Measurements from ENCODE around the gene CCDC74B.
"Not testable (repeated sequence)": the region's sequence is repeated elsewhere in the genome, so short reads cannot be mapped to it uniquely, and the experiment has no call there.

Gene CCDC74B

GRCh38 chr2:130152816-130153595 lies 8.1 kb upstream of the CCDC74B start:
- H3F3A ChIP-seq (ENCODE audit: insufficient read depth) = no peaks in the 10 kb centered on the region; the same call in 1 of the 2 replicates
- H3K79me2 ChIP-seq (ENCODE audit: insufficient read depth, low read length) = no peaks in the 10 kb centered on the region
- TF ChIP-seq EZH2phosphoT487 (conservative IDR thresholded peaks at IDR 0.05; ENCODE audit: low read length) = no peak
- TF ChIP-seq CTCF (IDR thresholded peaks at IDR 0.05; ENCODE audit: insufficient read depth, low read length, poor library complexity, severe bottlenecking) = no peak
- H2AFZ ChIP-seq (ENCODE audit: low read depth, low read length, severe bottlenecking) = no peak overlapping the region
- H3K9me3 ChIP-seq (ENCODE audit: insufficient read depth, low read length) = no peaks in the 10 kb centered on the region
- H3K36me3 ChIP-seq (ENCODE audit: low read length) = no peaks in the 10 kb centered on the region
- no peak overlapping the region for H3K4me3 ChIP-seq (ENCODE audit: insufficient read depth, low read length, poor library complexity, severe bottlenecking)
- no peak overlapping the region for H3K27ac ChIP-seq (ENCODE audit: low read depth, low read length)
- H3K4me2 ChIP-seq (ENCODE audit: low read depth, low read length, poor library complexity, severe bottlenecking) = no peak overlapping the region
- no peaks in the 10 kb centered on the region for H3K9me2 ChIP-seq (replicated peaks; ENCODE audit: insufficient read depth, low read length)
- no peaks in the 10 kb centered on the region for H4K20me1 ChIP-seq (ENCODE audit: low read depth, low read length)
- no peak overlapping the region for H3K9ac ChIP-seq (ENCODE audit: low read length)
- no peaks in the 10 kb centered on the region for H3K27me3 ChIP-seq (ENCODE audit: low read length)

GRCh38 chr2:130152136-130152815 lies 7.4 kb upstream of the CCDC74B start:
- not testable (repeated sequence) for H3K79me2 ChIP-seq (ENCODE audit: insufficient read depth, low read length); H3F3A ChIP-seq (ENCODE audit: insufficient read depth); H2AFZ ChIP-seq (ENCODE audit: low read depth, low read length, severe bottlenecking); H3K4me2 ChIP-seq (ENCODE audit: low read depth, low read length, poor library complexity, severe bottlenecking); H4K20me1 ChIP-seq (ENCODE audit: low read depth, low read length); H3K9me3 ChIP-seq (ENCODE audit: insufficient read depth, low read length); H3K36me3 ChIP-seq (ENCODE audit: low read length); H3K27me3 ChIP-seq (ENCODE audit: low read length); H3K27ac ChIP-seq (ENCODE audit: low read depth, low read length); H3K9me2 ChIP-seq (replicated peaks; ENCODE audit: insufficient read depth, low read length); H3K9ac ChIP-seq (ENCODE audit: low read length); H3K4me3 ChIP-seq (ENCODE audit: insufficient read depth, low read length, poor library complexity, severe bottlenecking)

GRCh38 chr2:130151145-130151512 lies 6.2 kb upstream of the CCDC74B start:
- H3K27me3 ChIP-seq (ENCODE audit: low read length); H3K79me2 ChIP-seq (ENCODE audit: insufficient read depth, low read length); H4K20me1 ChIP-seq (ENCODE audit: low read depth, low read length); H3K4me2 ChIP-seq (ENCODE audit: low read depth, low read length, poor library complexity, severe bottlenecking); H3K9me3 ChIP-seq (ENCODE audit: insufficient read depth, low read length); H3K9me2 ChIP-seq (replicated peaks; ENCODE audit: insufficient read depth, low read length); H3K9ac ChIP-seq (ENCODE audit: low read length); H3K36me3 ChIP-seq (ENCODE audit: low read length); H2AFZ ChIP-seq (ENCODE audit: low read depth, low read length, severe bottlenecking); H3K4me3 ChIP-seq (ENCODE audit: insufficient read depth, low read length, poor library complexity, severe bottlenecking); H3K27ac ChIP-seq (ENCODE audit: low read depth, low read length); H3F3A ChIP-seq (ENCODE audit: insufficient read depth): not testable (repeated sequence)

- Histone ChIP-seq H3K9me2 (replicated peaks; ENCODE audit: insufficient read depth, low read length) (no peaks in the 10 kb centered on the region), H3K9me3 (ENCODE audit: insufficient read depth, low read length) (no peaks in the 10 kb centered on the region), H2AFZ (ENCODE audit: low read depth, low read length, severe bottlenecking) (no peak overlapping the region), H4K20me1 (ENCODE audit: low read depth, low read length) (no peaks in the 10 kb centered on the region), H3K36me3 (ENCODE audit: low read length) (no peaks in the 10 kb centered on the region), H3K4me3 (ENCODE audit: insufficient read depth, low read length, poor library complexity, severe bottlenecking) (no peak overlapping the region), H3K79me2 (ENCODE audit: insufficient read depth, low read length) (no peaks in the 10 kb centered on the region), H3K4me2 (ENCODE audit: low read depth, low read length, poor library complexity, severe bottlenecking) (no peak overlapping the region), H3K27ac (ENCODE audit: low read depth, low read length) (no peak overlapping the region), H3F3A (ENCODE audit: insufficient read depth) (no peaks in the 10 kb centered on the region), H3K27me3 (ENCODE audit: low read length) (no peaks in the 10 kb centered on the region), H3K9ac (ENCODE audit: low read length) (no peak overlapping the region)
- TF ChIP-seq EZH2phosphoT487 (conservative IDR thresholded peaks at IDR 0.05; ENCODE audit: low read length) (no peak), CTCF (IDR thresholded peaks at IDR 0.05; ENCODE audit: insufficient read depth, low read length, poor library complexity, severe bottlenecking) (no peak)
These were observed 5.6 kb upstream of the CCDC74B start for GRCh38 chr2:130150181-130151144.

GRCh38 chr2:130148515-130148914 lies 3.6 kb upstream of the CCDC74B start:
- H3K4me2 ChIP-seq (ENCODE audit: low read depth, low read length, poor library complexity, severe bottlenecking); H3K9me3 ChIP-seq (ENCODE audit: insufficient read depth, low read length); H3K27ac ChIP-seq (ENCODE audit: low read depth, low read length); H3K9me2 ChIP-seq (replicated peaks; ENCODE audit: insufficient read depth, low read length); H3K27me3 ChIP-seq (ENCODE audit: low read length); H3K79me2 ChIP-seq (ENCODE audit: insufficient read depth, low read length); H3K9ac ChIP-seq (ENCODE audit: low read length); H4K20me1 ChIP-seq (ENCODE audit: low read depth, low read length); H3K4me3 ChIP-seq (ENCODE audit: insufficient read depth, low read length, poor library complexity, severe bottlenecking); H3F3A ChIP-seq (ENCODE audit: insufficient read depth); H3K36me3 ChIP-seq (ENCODE audit: low read length); H2AFZ ChIP-seq (ENCODE audit: low read depth, low read length, severe bottlenecking): not testable (repeated sequence)
